ENCODE measurements around the gene PTPRT. TPM values are rescaled to one million over a fixed set of nuclear protein-coding genes. Genes with fewer than 3 reads are reported as not detected.

Gene PTPRT
- total and polyA plus RNA-seq, 4 donors = 0.03 to 0.19 (median 0.18) TPM; not detected in 1

GRCh38 chr20:42741906-42742305 lies 447.8 kb downstream of the PTPRT start:
- intact Hi-C loops (cut with DNase I) = no loop called here
- no peak for ATAC-seq (ENCODE audit: low FRiP score)
- H3K27ac ChIP-seq (ENCODE audit: low read depth in 1 of 2, low read length in 2 of 2) = no peak overlapping the region
- peaks cover 4% of the 10 kb centered on the region for H3K9me3 ChIP-seq (ENCODE audit: control insufficient read depth, low read length)
- DNase-seq = no peak
- no peaks in the 10 kb centered on the region for H3K27me3 ChIP-seq (ENCODE audit: control insufficient read depth in 1 of 2, insufficient read depth in 2 of 2, low read length in 1 of 2)
- no peaks in the 10 kb centered on the region for H3K4me1 ChIP-seq (ENCODE audit: control insufficient read depth in 1 of 2, insufficient read depth in 2 of 2, low read length in 2 of 2)
- no peaks in the 10 kb centered on the region for H3K36me3 ChIP-seq (ENCODE audit: control insufficient read depth in 1 of 2, insufficient read depth in 2 of 2, low read length in 1 of 2)
- 94 to 97% methylated on average over 4 of the region's 4 CpGs for WGBS, 2 donors
- H3K4me3 ChIP-seq (ENCODE audit: low read length in 2 of 2) = no peak overlapping the region

- Histone ChIP-seq H3K27ac (ENCODE audit: low read depth in 1 of 2, low read length in 2 of 2) (no peak overlapping the region), H3K27me3 (ENCODE audit: control insufficient read depth in 1 of 2, insufficient read depth in 2 of 2, low read length in 1 of 2) (no peaks in the 10 kb centered on the region), H3K4me3 (ENCODE audit: low read length in 2 of 2) (no peak overlapping the region), H3K4me1 (ENCODE audit: control insufficient read depth in 1 of 2, insufficient read depth in 2 of 2, low read length in 2 of 2) (no peaks in the 10 kb centered on the region), H3K9me3 (ENCODE audit: control insufficient read depth, low read length) (peaks cover 4% of the 10 kb centered on the region), H3K36me3 (ENCODE audit: control insufficient read depth in 1 of 2, insufficient read depth in 2 of 2, low read length in 1 of 2) (no peaks in the 10 kb centered on the region)
- DNase-seq = no peak
- 9 to 11% methylated on average over 6 of the region's 6 CpGs for WGBS, 2 donors
- ATAC-seq (ENCODE audit: low FRiP score) = peak; percentile 44
- intact Hi-C loops (cut with DNase I) = no loop called here
These were observed 449.4 kb downstream of the PTPRT start for GRCh38 chr20:42740226-42740870.

DNA sequence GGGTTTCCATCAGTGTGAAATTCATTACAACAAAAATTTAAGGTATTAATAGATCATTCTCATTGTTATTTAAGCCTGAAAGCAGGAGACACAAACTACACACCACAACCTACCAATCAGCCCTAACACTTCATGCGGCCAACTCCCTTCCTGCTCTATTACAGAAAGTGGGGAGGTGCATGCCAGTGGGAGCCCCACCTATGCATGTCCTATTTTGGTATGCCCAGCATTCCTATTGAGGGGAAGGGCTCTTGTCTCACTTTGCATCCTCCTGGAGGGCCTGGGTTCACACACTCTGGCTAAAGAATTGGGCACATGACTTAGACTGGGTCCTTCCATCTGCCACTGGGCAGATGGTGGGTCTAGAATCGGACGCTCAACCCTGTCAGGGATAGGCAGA lies 450.0 kb downstream of the PTPRT start:
- WGBS, 2 donors = 85 to 94% methylated on average over 3 of the region's 3 CpGs
- H3K9me3 ChIP-seq (ENCODE audit: control insufficient read depth, low read length) = peaks cover 3% of the 10 kb centered on the region
- no peak overlapping the region for H3K27ac ChIP-seq (ENCODE audit: low read depth in 1 of 2, low read length in 2 of 2)
- no peaks in the 10 kb centered on the region for H3K4me1 ChIP-seq (ENCODE audit: control insufficient read depth in 1 of 2, insufficient read depth in 2 of 2, low read length in 2 of 2)
- DNase-seq (no peak), ATAC-seq (ENCODE audit: low FRiP score) (no peak)
- no peaks in the 10 kb centered on the region for H3K36me3 ChIP-seq (ENCODE audit: control insufficient read depth in 1 of 2, insufficient read depth in 2 of 2, low read length in 1 of 2)
- no peaks in the 10 kb centered on the region for H3K27me3 ChIP-seq (ENCODE audit: control insufficient read depth in 1 of 2, insufficient read depth in 2 of 2, low read length in 1 of 2)
- no peak overlapping the region for H3K4me3 ChIP-seq (ENCODE audit: low read length in 2 of 2)
- intact Hi-C loops (cut with DNase I) = no loop called here

- 70% methylated on average over 7 of the region's 7 CpGs for WGBS, 2 donors
These were observed 454.2 kb downstream of the PTPRT start for GRCh38 chr20:42735539-42735938.

DNA sequence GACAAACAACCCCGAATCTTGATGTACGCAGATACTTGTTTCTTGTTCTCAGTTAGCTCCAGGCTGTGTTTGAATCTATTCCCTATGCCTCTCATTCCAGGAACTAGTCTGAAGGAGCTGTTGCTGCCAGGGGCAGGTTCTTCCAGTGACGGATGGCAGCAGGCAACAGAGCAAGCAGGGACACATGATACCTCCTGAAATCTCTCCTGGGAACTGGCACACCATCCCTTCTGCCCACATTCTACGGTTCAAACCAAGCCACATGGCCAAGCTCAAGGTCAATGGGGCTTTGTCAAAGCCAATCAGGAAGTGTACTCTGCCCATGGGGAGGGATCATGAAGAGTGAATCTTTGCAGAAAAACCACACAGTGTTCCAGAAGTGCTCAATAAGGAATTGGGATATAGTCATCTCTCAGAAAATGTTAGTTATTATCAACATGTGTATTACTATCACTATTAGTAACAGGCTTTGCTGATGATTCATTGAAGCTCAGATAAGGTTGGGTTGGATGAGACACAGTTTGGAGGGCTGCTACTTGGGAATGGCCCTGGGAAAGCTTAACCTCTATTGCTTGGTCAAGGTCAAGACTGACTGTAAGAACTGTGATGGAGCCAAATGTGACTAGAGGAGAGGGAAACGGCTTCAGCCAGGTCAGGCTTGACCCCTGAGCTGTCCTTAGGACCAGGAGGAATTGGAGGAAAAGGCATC lies 454.9 kb downstream of the PTPRT start:
- Histone ChIP-seq H3K9me3 (ENCODE audit: control insufficient read depth, low read length) (no peaks in the 10 kb centered on the region), H3K4me3 (ENCODE audit: low read length in 2 of 2) (no peak overlapping the region), H3K4me1 (ENCODE audit: control insufficient read depth in 1 of 2, insufficient read depth in 2 of 2, low read length in 2 of 2) (no peaks in the 10 kb centered on the region), H3K27me3 (ENCODE audit: control insufficient read depth in 1 of 2, insufficient read depth in 2 of 2, low read length in 1 of 2) (no peaks in the 10 kb centered on the region), H3K36me3 (ENCODE audit: control insufficient read depth in 1 of 2, insufficient read depth in 2 of 2, low read length in 1 of 2) (no peaks in the 10 kb centered on the region), H3K27ac (ENCODE audit: low read depth in 1 of 2, low read length in 2 of 2) (no peak overlapping the region)
- ATAC-seq (ENCODE audit: low FRiP score) (peak; percentile 58), DNase-seq (no peak)
- intact Hi-C loops (cut with DNase I) = no loop called here
- WGBS, 2 donors = 78 to 80% methylated on average over 5 of the region's 5 CpGs

More at GRCh38 chr20:42735539-42735938, 454.2 kb downstream of the PTPRT start:
- Histone ChIP-seq H3K36me3 (ENCODE audit: control insufficient read depth in 1 of 2, insufficient read depth in 2 of 2, low read length in 1 of 2) (no peaks in the 10 kb centered on the region), H3K4me3 (ENCODE audit: low read length in 2 of 2) (no peak overlapping the region), H3K27ac (ENCODE audit: low read depth in 1 of 2, low read length in 2 of 2) (no peak overlapping the region), H3K4me1 (ENCODE audit: control insufficient read depth in 1 of 2, insufficient read depth in 2 of 2, low read length in 2 of 2) (no peaks in the 10 kb centered on the region), H3K27me3 (ENCODE audit: control insufficient read depth in 1 of 2, insufficient read depth in 2 of 2, low read length in 1 of 2) (no peaks in the 10 kb centered on the region), H3K9me3 (ENCODE audit: control insufficient read depth, low read length) (no peaks in the 10 kb centered on the region)
- no peak for DNase-seq
- intact Hi-C loops (cut with DNase I) = no loop called here
- no peak for ATAC-seq (ENCODE audit: low FRiP score)

DNA sequence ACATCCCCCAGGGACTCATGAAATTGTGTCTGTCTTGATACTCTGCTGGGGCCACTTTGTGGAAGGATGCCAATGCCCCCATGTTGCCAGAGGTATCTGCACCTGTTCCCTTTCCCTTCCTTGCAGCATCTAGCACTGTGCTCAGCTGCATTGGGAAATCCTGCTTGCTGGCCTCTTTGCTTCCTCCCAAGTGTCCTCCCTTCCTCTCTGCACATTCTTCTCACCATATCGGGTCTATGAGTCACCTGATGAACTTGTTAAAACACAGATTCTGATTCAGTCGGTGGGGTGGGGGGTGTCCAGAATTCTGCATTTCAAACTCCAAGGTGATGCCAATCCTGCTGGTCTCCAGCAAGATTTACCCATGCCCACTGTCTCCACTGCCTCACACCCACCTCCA lies 467.8 kb downstream of the PTPRT start:
- no peaks in the 10 kb centered on the region for H3K9me3 ChIP-seq (ENCODE audit: control insufficient read depth, low read length)
- H3K27ac ChIP-seq (ENCODE audit: low read depth in 1 of 2, low read length in 2 of 2) = no peak overlapping the region
- H3K4me1 ChIP-seq (ENCODE audit: control insufficient read depth in 1 of 2, insufficient read depth in 2 of 2, low read length in 2 of 2) = no peaks in the 10 kb centered on the region
- no peaks in the 10 kb centered on the region for H3K27me3 ChIP-seq (ENCODE audit: control insufficient read depth in 1 of 2, insufficient read depth in 2 of 2, low read length in 1 of 2)
- WGBS, 2 donors = 51 to 58% methylated on average over 2 of the region's 2 CpGs
- DNase-seq = no peak
- H3K36me3 ChIP-seq (ENCODE audit: control insufficient read depth in 1 of 2, insufficient read depth in 2 of 2, low read length in 1 of 2) = no peaks in the 10 kb centered on the region
- no peak for ATAC-seq (ENCODE audit: low FRiP score)
- intact Hi-C loops (cut with DNase I) = no loop called here
- no peak overlapping the region for H3K4me3 ChIP-seq (ENCODE audit: low read length in 2 of 2)

DNA sequence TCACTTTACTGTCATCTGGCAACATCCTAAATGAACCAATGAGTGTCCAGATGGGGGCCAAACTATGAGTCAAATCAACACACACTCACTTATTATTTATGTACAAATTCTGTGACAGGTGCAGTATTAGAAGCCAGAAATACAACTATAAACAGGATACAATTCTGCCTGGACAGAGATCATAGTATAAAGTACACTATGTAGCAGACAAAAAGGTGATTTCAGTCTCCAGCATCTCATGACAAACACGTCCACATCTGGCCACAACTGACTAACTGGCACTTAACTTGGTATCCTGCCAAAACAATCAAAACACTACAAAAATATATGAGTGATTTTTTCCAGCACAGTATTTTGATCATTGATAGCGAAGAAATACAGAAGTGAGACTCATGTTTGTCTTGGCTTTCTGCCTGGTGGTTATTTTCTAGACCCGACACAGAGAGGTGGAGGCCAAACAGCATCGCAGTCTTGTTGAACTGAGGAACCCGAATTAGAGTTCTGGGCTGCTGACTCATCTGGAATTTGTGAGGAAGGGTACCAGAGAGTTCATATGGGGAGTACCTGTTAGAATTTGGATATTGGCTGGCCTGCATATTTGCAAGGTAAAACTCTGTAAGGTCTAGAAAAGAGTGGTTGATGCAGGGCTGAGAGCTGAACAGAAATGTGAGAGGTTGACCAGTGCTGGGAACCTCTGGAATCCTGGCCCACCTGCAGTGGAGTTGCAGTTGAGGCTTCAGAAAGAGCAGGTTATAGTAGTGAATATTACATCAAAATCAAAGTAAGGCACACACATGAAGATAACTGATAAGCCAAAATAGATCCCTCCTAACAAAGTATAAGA lies 475.2 kb downstream of the PTPRT start:
- Histone ChIP-seq H3K27ac (ENCODE audit: low read depth in 1 of 2, low read length in 2 of 2) (no peak overlapping the region), H3K4me3 (ENCODE audit: low read length in 2 of 2) (no peak overlapping the region), H3K9me3 (ENCODE audit: control insufficient read depth, low read length) (peaks cover 3% of the 10 kb centered on the region), H3K4me1 (ENCODE audit: control insufficient read depth in 1 of 2, insufficient read depth in 2 of 2, low read length in 2 of 2) (no peaks in the 10 kb centered on the region), H3K36me3 (ENCODE audit: control insufficient read depth in 1 of 2, insufficient read depth in 2 of 2, low read length in 1 of 2) (no peaks in the 10 kb centered on the region), H3K27me3 (ENCODE audit: control insufficient read depth in 1 of 2, insufficient read depth in 2 of 2, low read length in 1 of 2) (no peaks in the 10 kb centered on the region)
- DNase-seq = no peak
- 2% methylated on average over 5 of the region's 5 CpGs for WGBS, 2 donors
- intact Hi-C loops (cut with DNase I) = no loop called here
- no peak for ATAC-seq (ENCODE audit: low FRiP score)

DNA sequence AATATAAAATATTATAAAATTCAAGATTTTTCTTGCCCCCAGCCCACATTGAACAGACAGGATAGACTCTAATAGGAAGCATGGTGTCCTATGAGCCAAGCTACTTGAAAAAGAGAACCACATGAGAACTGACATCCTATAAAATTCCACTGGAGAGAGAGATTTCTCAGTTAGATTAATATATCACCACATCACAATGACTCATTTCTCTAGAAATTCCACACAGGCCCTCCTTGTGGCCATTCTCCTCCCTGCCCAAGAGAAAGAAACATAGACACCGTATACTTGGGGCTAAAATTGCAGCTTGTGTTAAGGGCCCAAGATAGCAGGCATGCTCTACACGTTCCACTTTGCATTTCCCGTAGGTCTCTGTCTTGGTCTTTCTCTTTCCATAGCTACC lies 481.4 kb downstream of the PTPRT start:
- Histone ChIP-seq H3K27me3 (ENCODE audit: control insufficient read depth in 1 of 2, insufficient read depth in 2 of 2, low read length in 1 of 2) (no peaks in the 10 kb centered on the region), H3K27ac (ENCODE audit: low read depth in 1 of 2, low read length in 2 of 2) (no peak overlapping the region), H3K4me3 (ENCODE audit: low read length in 2 of 2) (no peak overlapping the region), H3K9me3 (ENCODE audit: control insufficient read depth, low read length) (peaks cover 3% of the 10 kb centered on the region), H3K4me1 (ENCODE audit: control insufficient read depth in 1 of 2, insufficient read depth in 2 of 2, low read length in 2 of 2) (no peaks in the 10 kb centered on the region), H3K36me3 (ENCODE audit: control insufficient read depth in 1 of 2, insufficient read depth in 2 of 2, low read length in 1 of 2) (no peaks in the 10 kb centered on the region)
- 80 to 84% methylated on average over 3 of the region's 3 CpGs for WGBS, 2 donors
- ATAC-seq (ENCODE audit: low FRiP score) = no peak
- intact Hi-C loops (cut with DNase I) = no loop called here
- DNase-seq = no peak

All from aorta (tissue), 5 donors.